ENCODE results near the gene TIMM44.

DNA sequence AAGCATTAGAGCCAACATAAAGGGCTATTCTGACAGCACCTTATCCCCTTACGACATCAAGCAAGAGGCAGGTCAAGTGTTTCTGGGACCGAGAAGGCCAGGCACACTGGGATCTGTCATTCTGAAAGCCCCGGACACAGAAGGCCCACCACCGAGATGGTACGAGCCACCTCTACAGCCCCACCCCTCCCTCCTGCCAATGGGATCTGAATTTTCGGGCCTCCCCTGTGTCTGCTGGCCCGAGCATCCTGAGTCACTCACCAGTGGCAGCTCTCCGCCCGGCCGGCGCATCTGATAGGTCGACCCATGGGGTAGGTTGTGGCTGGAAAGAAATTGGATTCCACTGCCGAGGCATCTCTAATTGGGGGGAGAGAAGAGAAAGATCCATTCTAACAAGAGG is 2.6 kb downstream of the TIMM44 start:
- TF ChIP-seq GATA3 (IDR thresholded peaks at IDR 0.05; ENCODE audit: low read depth, low read length) (no peak), GATA2 (IDR thresholded peaks at IDR 0.05; ENCODE audit: low read depth, low read length) (no peak)

Data from SH-SY5Y (cell line).